HG03378 (cell line): ENCODE results near the gene RAP2B.
A peak's percentile ranks its signal among the peaks of the same experiment; 100 is the strongest.

Experiments used
- ATAC-seq: cut with Tn5 transposase; IDR thresholded peaks from one replicate; pipeline ENCODE4 v1.9.1; 2021; ENCODE audit warnings: mild to moderate bottlenecking, moderate library complexity; ENCODE audit not compliant: unreplicated experiment

Gene RAP2B

GRCh38 chr3:153159771-153160397, 2.1 kb upstream of the RAP2B start:
- ATAC-seq = no peak

GRCh38 chr3:153160451-153161137, 1.4 kb upstream of the RAP2B start:
- peak; percentile 43 for ATAC-seq

GRCh38 chr3:153161138-153161713, 800 bp upstream of the RAP2B start:
- peak; percentile 87 for ATAC-seq

DNA sequence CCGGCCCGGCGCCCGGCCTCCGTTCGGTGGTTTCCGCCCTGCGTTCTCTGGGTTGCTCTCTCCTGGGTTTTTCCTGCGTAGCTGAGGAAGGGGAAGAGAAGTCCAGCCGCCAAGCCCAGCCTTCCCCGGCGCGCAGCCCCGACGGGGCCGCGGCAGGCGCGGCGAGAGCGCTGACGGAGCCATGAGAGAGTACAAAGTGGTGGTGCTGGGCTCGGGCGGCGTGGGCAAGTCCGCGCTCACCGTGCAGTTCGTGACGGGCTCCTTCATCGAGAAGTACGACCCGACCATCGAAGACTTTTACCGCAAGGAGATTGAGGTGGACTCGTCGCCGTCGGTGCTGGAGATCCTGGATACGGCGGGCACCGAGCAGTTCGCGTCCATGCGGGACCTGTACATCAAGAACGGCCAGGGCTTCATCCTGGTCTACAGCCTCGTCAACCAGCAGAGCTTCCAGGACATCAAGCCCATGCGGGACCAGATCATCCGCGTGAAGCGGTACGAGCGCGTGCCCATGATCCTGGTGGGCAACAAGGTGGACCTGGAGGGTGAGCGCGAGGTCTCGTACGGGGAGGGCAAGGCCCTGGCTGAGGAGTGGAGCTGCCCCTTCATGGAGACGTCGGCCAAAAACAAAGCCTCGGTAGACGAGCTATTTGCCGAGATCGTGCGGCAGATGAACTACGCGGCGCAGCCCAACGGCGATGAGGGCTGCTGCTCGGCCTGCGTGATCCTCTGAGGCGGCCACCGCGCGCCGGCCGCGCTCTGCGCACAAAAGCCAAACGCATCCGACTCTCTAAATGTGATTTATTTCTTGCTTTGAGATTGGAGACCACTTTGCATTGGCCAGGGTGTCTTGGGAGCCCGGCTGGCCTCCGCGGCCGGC, 727 bp downstream of the RAP2B start:
- no peak for ATAC-seq

DNA sequence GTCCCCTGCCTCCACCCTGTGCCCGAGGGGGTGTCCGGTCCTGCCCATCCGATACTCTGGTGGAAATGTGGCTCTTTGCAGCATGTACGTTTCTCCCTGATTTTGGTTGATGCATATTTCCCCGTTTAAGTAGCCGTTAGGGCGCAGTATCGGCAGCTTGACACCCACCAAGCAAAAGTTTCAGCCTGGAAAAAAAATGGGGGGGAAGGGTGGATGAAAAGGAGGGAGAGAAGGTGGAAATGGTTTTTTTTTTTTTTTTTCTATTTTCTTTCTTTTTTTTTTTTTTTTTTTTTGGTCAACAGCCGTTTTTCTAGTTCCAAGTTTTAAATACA, 1.3 kb downstream of the RAP2B start:
- ATAC-seq = no peak

DNA sequence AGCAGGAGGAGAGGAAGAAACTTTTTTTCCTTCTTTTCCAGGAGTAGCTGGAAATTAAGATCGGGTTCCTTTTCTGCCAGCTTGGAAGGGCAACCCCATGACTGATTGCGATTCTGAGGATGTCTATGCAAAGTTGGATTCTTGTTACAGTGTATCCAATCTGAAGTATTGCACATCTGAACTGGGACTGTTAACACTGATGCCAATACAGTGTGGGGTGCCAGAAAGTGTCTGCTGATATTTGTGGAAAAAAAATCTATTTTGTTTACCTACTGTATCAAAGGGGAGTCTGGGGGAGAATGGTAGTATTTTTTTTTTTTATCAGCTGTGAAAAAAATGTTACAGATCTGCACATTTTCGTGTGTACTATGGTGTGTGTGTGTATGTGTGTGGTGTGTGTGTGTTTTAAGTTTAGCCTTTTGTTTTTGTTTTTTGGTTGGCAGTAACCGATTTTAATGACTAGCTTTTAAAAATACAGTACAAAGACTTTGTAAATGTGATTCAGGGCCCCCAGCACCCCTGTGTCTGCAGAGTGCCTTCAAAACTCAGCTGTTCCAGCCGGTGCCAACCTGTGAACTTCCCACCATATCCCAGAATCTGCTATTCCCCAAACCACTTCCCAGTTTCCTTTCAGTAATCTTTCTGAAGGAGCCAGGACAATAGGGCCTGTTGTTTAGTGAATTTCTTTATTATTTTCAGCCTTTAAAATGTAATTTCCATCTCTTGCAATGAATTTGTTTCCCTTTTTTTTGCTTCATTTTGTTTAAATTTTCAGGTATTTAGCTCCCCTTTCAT, 1.9 kb downstream of the RAP2B start:
- no peak for ATAC-seq

GRCh38 chr3:153165261-153165681, 3.2 kb downstream of the RAP2B start:
- ATAC-seq = no peak

DNA sequence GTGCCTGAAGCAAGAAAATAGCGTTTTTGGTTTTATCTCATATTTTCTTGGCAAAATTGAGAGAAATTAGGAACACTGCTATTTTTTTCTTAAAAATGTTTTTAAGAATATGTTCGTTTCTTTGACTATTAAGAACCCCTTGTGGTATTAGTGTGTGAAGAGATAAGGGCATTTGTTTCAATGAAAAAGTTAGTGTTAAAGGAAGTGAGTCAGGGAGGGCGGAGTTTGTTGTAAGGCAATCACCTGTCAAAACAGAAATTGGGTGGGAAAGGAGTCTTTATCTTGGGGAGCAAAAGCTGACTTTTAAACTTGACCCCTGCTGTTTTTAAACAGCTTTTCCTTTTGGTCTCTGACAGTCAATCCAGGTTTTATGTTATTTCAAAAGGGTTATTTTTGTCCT, 4.2 kb downstream of the RAP2B start:
- no peak for ATAC-seq

DNA sequence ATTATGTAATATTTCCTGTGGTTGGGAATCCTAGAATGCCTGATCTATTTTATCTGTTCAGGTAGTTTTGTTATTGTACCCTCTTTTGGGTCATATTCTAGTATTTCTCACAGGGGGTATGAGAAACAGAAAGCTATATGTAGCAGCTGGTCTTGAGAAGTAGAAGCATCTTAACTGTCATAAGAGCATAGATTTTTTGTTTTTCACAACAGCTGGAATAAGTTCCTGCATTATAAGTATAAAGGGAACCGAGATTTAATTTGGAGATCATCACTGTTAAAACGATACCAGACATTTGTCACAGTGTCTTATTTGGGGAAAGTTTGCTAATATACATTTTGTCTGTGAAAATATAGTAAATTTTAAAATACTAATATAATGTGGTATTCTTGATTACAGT, 4.8 kb downstream of the RAP2B start:
- no peak for ATAC-seq

- ATAC-seq = no peak
Observed at GRCh38 chr3:153169793-153170383, 7.9 kb downstream of the RAP2B start.

DNA sequence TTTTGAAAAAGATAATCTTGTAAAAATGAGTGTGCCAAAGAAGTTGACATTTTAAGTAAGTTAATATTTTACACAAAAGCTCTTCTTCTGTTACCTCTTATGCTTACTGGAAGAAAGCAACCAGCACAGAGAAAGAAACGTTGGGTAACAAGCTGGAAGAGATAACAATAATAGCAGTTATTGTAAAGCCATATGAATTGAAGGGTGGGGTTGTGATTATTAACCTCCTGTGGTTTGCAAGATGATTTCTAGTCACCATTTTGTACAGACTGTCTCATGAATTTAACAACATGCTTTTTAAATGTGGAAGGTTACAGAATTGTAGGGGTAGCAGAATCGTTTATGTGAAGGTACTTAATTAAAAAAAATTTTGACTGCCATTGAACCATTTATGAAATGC, 9.2 kb downstream of the RAP2B start:
- ATAC-seq = no peak

GRCh38 chr3:153171918-153172317, 9.9 kb downstream of the RAP2B start:
- ATAC-seq = no peak

- no peak for ATAC-seq
Observed at GRCh38 chr3:153172796-153173757, 11.1 kb downstream of the RAP2B start.

GRCh38 chr3:153173758-153174516, 11.9 kb downstream of the RAP2B start:
- ATAC-seq = no peak

GRCh38 chr3:153176197-153176596, 14.2 kb downstream of the RAP2B start:
- ATAC-seq = no peak

DNA sequence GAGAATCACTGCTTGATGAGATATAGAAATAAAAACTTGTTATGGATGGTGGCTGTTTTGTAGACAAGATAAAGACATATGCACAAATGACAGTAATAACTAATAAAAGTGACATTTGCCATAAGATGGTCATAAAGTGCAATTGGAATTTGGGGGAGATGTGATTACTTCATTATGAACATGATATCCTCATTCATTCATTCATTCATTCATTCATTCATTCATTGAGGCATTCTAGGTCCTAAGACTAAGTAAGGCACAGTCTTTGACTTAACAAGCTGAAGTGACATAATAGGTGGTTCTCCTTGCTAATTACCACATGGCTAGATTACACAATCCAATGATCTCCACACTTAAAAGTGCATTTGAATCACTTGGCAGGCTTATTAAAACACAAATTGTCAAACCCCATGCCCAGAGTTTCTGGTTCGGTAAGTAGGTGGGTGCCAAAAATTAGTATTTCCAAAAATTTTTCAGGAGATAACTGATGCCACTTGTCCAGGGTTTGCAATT, 18.9 kb downstream of the RAP2B start:
- no peak for ATAC-seq

GRCh38 chr3:153182501-153183293, 20.7 kb downstream of the RAP2B start:
- no peak for ATAC-seq
